ENCODE data around the gene DRG1. TPM values are rescaled to one million over a fixed set of nuclear protein-coding genes. Genes with fewer than 3 reads are reported as not detected.

The DRG1 gene, protein sequence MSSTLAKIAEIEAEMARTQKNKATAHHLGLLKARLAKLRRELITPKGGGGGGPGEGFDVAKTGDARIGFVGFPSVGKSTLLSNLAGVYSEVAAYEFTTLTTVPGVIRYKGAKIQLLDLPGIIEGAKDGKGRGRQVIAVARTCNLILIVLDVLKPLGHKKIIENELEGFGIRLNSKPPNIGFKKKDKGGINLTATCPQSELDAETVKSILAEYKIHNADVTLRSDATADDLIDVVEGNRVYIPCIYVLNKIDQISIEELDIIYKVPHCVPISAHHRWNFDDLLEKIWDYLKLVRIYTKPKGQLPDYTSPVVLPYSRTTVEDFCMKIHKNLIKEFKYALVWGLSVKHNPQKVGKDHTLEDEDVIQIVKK
- 44.5 TPM for total RNA-seq
- long read RNA-seq, transcript DRG1-201 (9 exons, 1,746 nt), result major isoform, 52 of 75 reads
- long read RNA-seq, partial matches to known transcripts, result 4 of 75 reads
- long read RNA-seq, other reads (novel, unspliced or antisense), result 19 of 75 reads

DNA sequence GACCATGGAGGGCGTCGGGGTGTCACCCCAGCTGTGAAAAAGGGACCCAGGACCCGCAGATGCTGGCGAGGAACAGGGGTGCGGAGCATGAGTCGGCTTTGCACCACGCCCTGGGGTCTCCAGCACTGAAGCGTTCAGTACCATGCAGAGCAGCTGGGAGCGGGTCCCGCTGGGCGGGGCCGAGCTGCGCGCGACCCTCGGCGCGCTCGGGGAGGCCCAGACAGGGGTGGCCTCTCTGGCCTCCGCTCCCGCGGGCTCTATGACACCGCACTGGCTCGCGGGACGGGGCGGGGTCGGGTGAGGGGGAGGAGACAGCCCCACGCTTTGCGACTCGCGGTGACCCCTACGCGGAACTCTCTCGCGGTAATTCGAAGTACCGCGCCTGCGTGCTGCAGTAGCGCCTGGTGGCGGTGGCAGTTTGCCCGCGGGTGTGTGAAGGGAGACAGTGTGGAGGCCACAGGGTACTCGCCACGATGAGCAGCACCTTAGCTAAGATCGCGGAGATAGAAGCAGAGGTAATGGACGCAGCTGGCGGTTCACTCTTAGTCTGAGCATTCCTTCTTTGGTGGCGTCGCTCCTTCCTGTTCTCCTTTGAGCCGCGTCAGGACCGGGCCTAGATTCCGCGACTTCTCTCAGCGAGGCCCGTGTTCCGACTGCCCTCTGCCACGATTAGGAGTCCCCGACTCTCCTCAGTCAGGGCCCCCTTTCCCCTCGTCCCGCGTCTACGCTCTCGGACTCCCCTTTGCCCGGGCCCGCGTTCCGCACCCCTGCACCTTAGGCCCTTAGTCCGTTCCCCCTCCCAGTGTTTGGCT lies at the start of gene DRG1:
Gene DRG1, plus strand, starts transcription at position 394 of the 812 bp plus-strand sequence. Its CDS starts 80 bp downstream, at position 474.
- TF ChIP-seq, protein P1, sequence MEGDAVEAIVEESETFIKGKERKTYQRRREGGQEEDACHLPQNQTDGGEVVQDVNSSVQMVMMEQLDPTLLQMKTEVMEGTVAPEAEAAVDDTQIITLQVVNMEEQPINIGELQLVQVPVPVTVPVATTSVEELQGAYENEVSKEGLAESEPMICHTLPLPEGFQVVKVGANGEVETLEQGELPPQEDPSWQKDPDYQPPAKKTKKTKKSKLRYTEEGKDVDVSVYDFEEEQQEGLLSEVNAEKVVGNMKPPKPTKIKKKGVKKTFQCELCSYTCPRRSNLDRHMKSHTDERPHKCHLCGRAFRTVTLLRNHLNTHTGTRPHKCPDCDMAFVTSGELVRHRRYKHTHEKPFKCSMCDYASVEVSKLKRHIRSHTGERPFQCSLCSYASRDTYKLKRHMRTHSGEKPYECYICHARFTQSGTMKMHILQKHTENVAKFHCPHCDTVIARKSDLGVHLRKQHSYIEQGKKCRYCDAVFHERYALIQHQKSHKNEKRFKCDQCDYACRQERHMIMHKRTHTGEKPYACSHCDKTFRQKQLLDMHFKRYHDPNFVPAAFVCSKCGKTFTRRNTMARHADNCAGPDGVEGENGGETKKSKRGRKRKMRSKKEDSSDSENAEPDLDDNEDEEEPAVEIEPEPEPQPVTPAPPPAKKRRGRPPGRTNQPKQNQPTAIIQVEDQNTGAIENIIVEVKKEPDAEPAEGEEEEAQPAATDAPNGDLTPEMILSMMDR (IDR thresholded peaks at IDR 0.05), result peak; percentile 12
- peak within 1 kb of the TSS; percentile 95 for H3K4me3 ChIP-seq
- peak; percentile 100 for ATAC-seq
- H3K27ac ChIP-seq, result peak within 1 kb of the TSS; percentile 87
- intact Hi-C loops (cut with DNase I), result no loop called here
- peaks cover 21% of the 10 kb centered on the region for H3K4me1 ChIP-seq
- H3K36me3 ChIP-seq, result peaks cover 38% of the 10 kb centered on the region
- H3K9me3 ChIP-seq, result no peaks in the 10 kb centered on the region
- DNase-seq, result peak; percentile 97
- no peaks in the 10 kb centered on the region for H3K27me3 ChIP-seq (ENCODE audit: low read depth)

DNA sequence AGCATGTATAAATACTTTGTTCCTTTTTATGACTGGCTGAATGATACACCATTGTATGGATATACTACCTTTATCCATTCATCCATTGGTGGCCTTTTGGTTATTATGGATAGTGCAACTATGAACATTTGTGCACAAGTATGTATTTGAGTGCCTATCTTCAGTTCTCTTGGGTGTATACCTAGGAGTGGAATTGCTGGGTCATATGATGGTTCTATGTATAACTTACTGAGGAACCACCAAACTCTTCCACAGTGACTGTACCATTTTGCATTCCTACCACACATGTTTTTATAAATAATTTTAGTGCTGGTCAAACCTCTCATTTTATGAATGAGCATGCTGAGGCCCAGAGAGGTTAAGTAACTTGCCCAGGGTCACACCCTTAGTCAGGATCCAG lies 49.4 kb upstream of the DRG1 start:
- Histone ChIP-seq H3K4me1 (peaks cover 9% of the 10 kb centered on the region), H3K27ac (no peak overlapping the region), H3K36me3 (no peaks in the 10 kb centered on the region), H3K27me3 (ENCODE audit: low read depth) (no peaks in the 10 kb centered on the region), H3K9me3 (no peaks in the 10 kb centered on the region), H3K4me3 (no peak overlapping the region)
- intact Hi-C loops (cut with DNase I), result no loop called here
- ATAC-seq (no peak), DNase-seq (no peak)
- TF ChIP-seq, protein P1 (IDR thresholded peaks at IDR 0.05), result no peak

DNA sequence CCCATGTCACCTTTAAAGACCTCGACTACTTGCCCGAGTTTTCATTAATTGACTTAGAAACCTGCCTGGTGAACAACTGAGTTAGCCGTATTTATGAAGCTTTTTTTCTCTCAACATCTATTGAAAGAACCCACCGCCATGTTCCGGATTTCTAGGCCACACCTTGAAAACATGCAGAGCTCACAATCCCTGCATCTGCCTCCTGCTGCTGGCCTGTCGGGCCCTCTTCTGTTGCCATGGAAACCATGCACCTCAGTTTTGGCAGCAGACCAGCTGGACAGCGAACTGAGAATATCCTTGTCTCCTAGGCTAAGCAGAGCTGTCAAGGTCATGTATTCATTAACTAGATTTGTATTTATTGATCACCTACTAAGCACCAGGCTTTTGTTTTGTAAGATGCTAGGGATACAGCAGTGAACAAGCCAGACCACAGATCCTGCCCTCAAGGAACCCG lies 49.0 kb upstream of the DRG1 start:
- Histone ChIP-seq H3K9me3 (no peaks in the 10 kb centered on the region), H3K4me1 (peaks cover 5% of the 10 kb centered on the region), H3K27ac (no peak overlapping the region), H3K4me3 (no peak overlapping the region), H3K36me3 (no peaks in the 10 kb centered on the region), H3K27me3 (ENCODE audit: low read depth) (peaks cover 1% of the 10 kb centered on the region)
- no peak for ATAC-seq
- TF ChIP-seq, protein P1 (IDR thresholded peaks at IDR 0.05), result no peak
- intact Hi-C loops (cut with DNase I), result no loop called here
- DNase-seq, result no peak

DNA sequence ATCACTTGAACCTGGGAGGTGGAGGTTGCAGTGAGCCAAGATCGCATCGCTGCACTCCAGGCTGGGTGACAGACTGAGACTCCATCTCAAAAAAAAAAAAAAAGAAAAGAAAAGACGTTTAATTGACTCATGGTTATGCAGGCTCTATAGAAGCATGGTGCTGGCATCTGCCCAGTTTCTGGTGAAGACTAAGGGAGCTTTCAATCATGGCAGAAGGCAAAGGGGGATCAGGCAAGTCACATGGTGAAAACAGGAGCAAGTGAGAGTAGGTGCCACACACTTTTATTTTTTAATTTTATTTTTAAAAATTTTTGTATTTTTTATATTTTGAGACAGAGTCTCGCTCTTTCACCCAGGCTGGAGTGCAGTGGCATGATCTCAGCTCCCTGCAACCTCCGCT lies 44.9 kb upstream of the DRG1 start:
- Histone ChIP-seq H3K36me3 (no peaks in the 10 kb centered on the region), H3K4me1 (no peaks in the 10 kb centered on the region), H3K27ac (no peak overlapping the region), H3K9me3 (no peaks in the 10 kb centered on the region), H3K27me3 (ENCODE audit: low read depth) (peaks cover 5% of the 10 kb centered on the region), H3K4me3 (no peak overlapping the region)
- ATAC-seq (no peak), DNase-seq (no peak)
- intact Hi-C loops (cut with DNase I), result no loop called here
- TF ChIP-seq, protein P1 (IDR thresholded peaks at IDR 0.05), result no peak

DNA sequence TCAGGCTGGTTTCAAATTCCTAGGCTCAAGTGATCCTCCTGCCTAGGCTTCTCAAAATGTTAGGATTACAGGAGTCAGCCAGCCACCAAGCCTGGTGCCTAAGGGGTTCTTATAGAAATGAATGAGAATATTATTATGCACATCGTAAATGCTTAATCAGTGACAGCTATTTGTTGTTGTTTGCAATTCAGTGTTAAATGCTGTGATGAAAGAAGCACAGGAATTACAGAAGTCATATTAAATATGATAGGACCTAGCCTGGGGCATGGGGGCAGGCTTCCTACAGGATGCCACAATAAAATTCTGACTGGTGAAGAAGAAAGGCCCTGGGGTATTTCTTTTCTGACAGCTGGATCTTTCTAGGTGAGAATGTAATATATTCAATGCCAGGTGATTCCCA lies 39.4 kb upstream of the DRG1 start:
- Histone ChIP-seq H3K27ac (no peak overlapping the region), H3K4me3 (no peak overlapping the region), H3K36me3 (no peaks in the 10 kb centered on the region), H3K9me3 (no peaks in the 10 kb centered on the region), H3K4me1 (no peaks in the 10 kb centered on the region), H3K27me3 (ENCODE audit: low read depth) (peaks cover 5% of the 10 kb centered on the region)
- DNase-seq (no peak), ATAC-seq (no peak)
- intact Hi-C loops (cut with DNase I), result no loop called here
- TF ChIP-seq, protein P1 (IDR thresholded peaks at IDR 0.05), result no peak
